Keratinocyte (primary cell): ENCODE results near the gene GLTPD2. TPM values are rescaled to one million over a fixed set of nuclear protein-coding genes. Genes with fewer than 3 reads are reported as not detected.
A peak's percentile ranks its signal among the peaks of the same experiment; 100 is the strongest.

Experiments
- DNase-seq: peaks from one replicate; pipeline ENCODE4 v3.0.0-alpha.2; 2011; ENCODE audit warnings: low read depth, missing footprints, low spot score
- FAIRE-seq: peaks from 2 replicates; lab custom pipeline; 2011; peaks lifted over from hg19 to GRCh38; lab: Jason Lieb, UNC
- H2AFZ ChIP-seq: 2 replicates; pipeline ENCODE4 v1.6.0; 2012; ENCODE audit warnings: low read length, control low read depth, inconsistent platforms; ENCODE audit not compliant: control insufficient read depth
- H3K27ac ChIP-seq: 2 replicates; pipeline ENCODE4 v1.5.1; 2011; ENCODE audit warnings: low read length; ENCODE audit not compliant: control insufficient read depth, insufficient read depth
- H3K27me3 ChIP-seq: 3 replicates; pipeline ENCODE4 v1.6.0; 2011; ENCODE audit warnings: low read length; ENCODE audit not compliant: control insufficient read depth, insufficient read depth; ENCODE audit errors: extremely low read depth
- H3K36me3 ChIP-seq, 2 experiments: 2 replicates in 1 of 2; 3 replicates in 1 of 2; pipeline ENCODE4 v1.5.1; 2011; ENCODE audit warnings: low read length in 2 of 2, mild to moderate bottlenecking in 1 of 2; ENCODE audit not compliant: control insufficient read depth in 2 of 2, insufficient read depth in 2 of 2; ENCODE audit errors: extremely low read depth in 1 of 2
- H3K4me1 ChIP-seq: 3 replicates; pipeline ENCODE4 v1.5.1; 2011; ENCODE audit warnings: low read length; ENCODE audit not compliant: control insufficient read depth, insufficient read depth; ENCODE audit errors: extremely low read depth
- H3K4me2 ChIP-seq: 3 replicates; pipeline ENCODE4 v1.6.0; 2011; ENCODE audit warnings: low read depth, low read length; ENCODE audit not compliant: control insufficient read depth, insufficient read depth; ENCODE audit errors: extremely low read depth
- H3K4me3 ChIP-seq, 3 experiments: fragments of 200-600 bp in 1 of 3; sonication (generic) in 1 of 3; 2 replicates in 2 of 3; 3 replicates in 1 of 3; pipeline ENCODE4 v1.5.1; 2011 to 2016; ENCODE audit warnings: low read length in 3 of 3, mild to moderate bottlenecking in 3 of 3, control low read depth in 2 of 3, inconsistent platforms in 1 of 3, low read depth in 1 of 3, mixed read lengths in 1 of 3, mixed run types in 1 of 3, moderate library complexity in 1 of 3; ENCODE audit not compliant: control insufficient read depth in 2 of 3, insufficient read depth in 2 of 3; ENCODE audit errors: extremely low read depth in 1 of 3
- H3K79me2 ChIP-seq: 2 replicates; pipeline ENCODE4 v1.6.0; 2012; ENCODE audit warnings: low read length; ENCODE audit not compliant: control insufficient read depth, insufficient read depth
- H3K9ac ChIP-seq: 3 replicates; pipeline ENCODE4 v1.6.0; 2011; ENCODE audit warnings: low read length; ENCODE audit not compliant: control insufficient read depth, insufficient read depth; ENCODE audit errors: extremely low read depth
- H3K9me1 ChIP-seq: 3 replicates; pipeline ENCODE4 v1.6.0; 2011; ENCODE audit warnings: low read length; ENCODE audit not compliant: control insufficient read depth, insufficient read depth; ENCODE audit errors: extremely low read depth
- H3K9me3 ChIP-seq: 2 replicates; pipeline ENCODE4 v1.5.1; 2012; ENCODE audit warnings: low read depth, low read length; ENCODE audit not compliant: control insufficient read depth
- H4K20me1 ChIP-seq: 3 replicates; pipeline ENCODE4 v1.6.0; 2011; ENCODE audit warnings: low read length; ENCODE audit not compliant: control insufficient read depth, insufficient read depth; ENCODE audit errors: extremely low read depth
- CTCF ChIP-seq, 3 experiments: IDR thresholded peaks in 1 of 3; conservative IDR thresholded peaks in 1 of 3; optimal IDR thresholded peaks in 1 of 3; 2 replicates in 2 of 3; 3 replicates in 1 of 3; pipeline versions ENCODE3 to v1.5.1; 2011; ENCODE audit warnings: low read length in 3 of 3, mild to moderate bottlenecking in 3 of 3, moderate library complexity in 2 of 3, control low read depth in 1 of 3, inconsistent platforms in 1 of 3; ENCODE audit not compliant: insufficient read depth in 2 of 3; ENCODE audit errors: extremely low read depth in 1 of 3
- EZH2 ChIP-seq: IDR thresholded peaks from one replicate; pipeline ENCODE4 v1.6.1; 2012; ENCODE audit warnings: inconsistent platforms, mild to moderate bottlenecking, low read length, moderate library complexity
- dilution Hi-C: fragments of 300-500 bp; cut with MboI; formaldehyde crosslinking; loops from one replicate; pipeline ENCODE4 v1.7.0; 2020; ENCODE audit warnings: low sequenced_read_pairs; ENCODE audit not compliant: extremely low pct_ligation_motif_present
- polyA plus RNA-seq, 5 experiments: library from polyadenylated mRNA; depleted of rRNA in 3 of 5; stranded (reverse) in 3 of 5; stranded (forward) in 1 of 5; unstranded in 1 of 5; fragments of >200 nt; gene quantifications; 1 replicate in 1 of 5; 2 replicates in 3 of 5; 3 replicates in 1 of 5; pipeline versions ENCODE4 v1.2.1 to v1.2.3, GENCODE V29; 2011 to 2012; ENCODE audit warnings: missing spikeins in 2 of 5, low read depth in 1 of 5, low replicate concordance in 1 of 5

GLTPD2 gene
- polyA plus RNA-seq, 1 donor (not counting 4 experiments of a cell fraction or from before 2014, with no cell fraction given), result not detected

- no peak for FAIRE-seq
- Histone ChIP-seq H3K9ac (no peak overlapping the region), H3K36me3 (peaks cover 21 to 25% of the 10 kb centered on the region in 2 experiments)
Measured at GRCh38 chr17:4815043-4815675, 26.4 kb downstream of the GLTPD2 start.

GRCh38 chr17:4816826-4817225 is 28.1 kb downstream of the GLTPD2 start:
- H3K4me3 ChIP-seq, result no peak overlapping the region
- H3K79me2 ChIP-seq, result no peaks in the 10 kb centered on the region
- H4K20me1 ChIP-seq, result no peaks in the 10 kb centered on the region
- H3K9me1 ChIP-seq, result no peaks in the 10 kb centered on the region
- H3K9ac ChIP-seq, result no peak overlapping the region
- H2AFZ ChIP-seq, result no peak overlapping the region
- H3K9me3 ChIP-seq, result no peaks in the 10 kb centered on the region
- H3K27me3 ChIP-seq, result no peaks in the 10 kb centered on the region
- no peaks in the 10 kb centered on the region for H3K4me1 ChIP-seq
- no peak overlapping the region for H3K4me2 ChIP-seq
- dilution Hi-C loops, result no loop called here
- FAIRE-seq (no peak), DNase-seq (no peak)
- H3K27ac ChIP-seq, result no peak overlapping the region
- H3K36me3 ChIP-seq, result peaks cover 16 to 21% of the 10 kb centered on the region in 2 experiments
- TF ChIP-seq CTCF (optimal IDR thresholded peaks at IDR 0.05 in 1 of 3, IDR thresholded peaks at IDR 0.05 in 1 of 3, conservative IDR thresholded peaks at IDR 0.05 in 1 of 3; ENCODE audit: extremely low read depth in 1 of 3, insufficient read depth in 2 of 3, low read length in 3 of 3) (no peak), EZH2 (no peak)

More at GRCh38 chr17:4815043-4815675, 26.4 kb downstream of the GLTPD2 start:
- no peak for TF ChIP-seq EZH2
- peak; percentile 13 to 49 (median 36) for TF ChIP-seq CTCF (optimal IDR thresholded peaks at IDR 0.05 in 1 of 3, IDR thresholded peaks at IDR 0.05 in 1 of 3, conservative IDR thresholded peaks at IDR 0.05 in 1 of 3; ENCODE audit: extremely low read depth in 1 of 3, insufficient read depth in 2 of 3, low read length in 3 of 3)
- Histone ChIP-seq H3K79me2 (no peaks in the 10 kb centered on the region), H3K4me3 (no peak overlapping the region), H3K27ac (no peak overlapping the region), H3K4me2 (no peak overlapping the region), H3K27me3 (no peaks in the 10 kb centered on the region), H3K9me1 (no peaks in the 10 kb centered on the region), H3K4me1 (no peaks in the 10 kb centered on the region), H3K9me3 (no peaks in the 10 kb centered on the region), H4K20me1 (no peaks in the 10 kb centered on the region), H2AFZ (no peak overlapping the region)
- DNase-seq, result no peak
- dilution Hi-C loops, result no loop called here
